Stimulated activated CD4-positive, alpha-beta T cell treated with anti-CD3 and anti-CD28 coated beads, Interleukin-2, amount 100 ng/mL, for 4 hours (primary cell): ENCODE results near the gene GPR82.
"Not testable (repeated sequence)": the region's sequence is repeated elsewhere in the genome, so short reads cannot be mapped to it uniquely, and the experiment has no call there.

Experiments used
- DNase-seq: peaks from one replicate; pipeline ENCODE4 v3.0.0-alpha.2; 2020; ENCODE audit warnings: low read depth

The GPR82 gene

DNA sequence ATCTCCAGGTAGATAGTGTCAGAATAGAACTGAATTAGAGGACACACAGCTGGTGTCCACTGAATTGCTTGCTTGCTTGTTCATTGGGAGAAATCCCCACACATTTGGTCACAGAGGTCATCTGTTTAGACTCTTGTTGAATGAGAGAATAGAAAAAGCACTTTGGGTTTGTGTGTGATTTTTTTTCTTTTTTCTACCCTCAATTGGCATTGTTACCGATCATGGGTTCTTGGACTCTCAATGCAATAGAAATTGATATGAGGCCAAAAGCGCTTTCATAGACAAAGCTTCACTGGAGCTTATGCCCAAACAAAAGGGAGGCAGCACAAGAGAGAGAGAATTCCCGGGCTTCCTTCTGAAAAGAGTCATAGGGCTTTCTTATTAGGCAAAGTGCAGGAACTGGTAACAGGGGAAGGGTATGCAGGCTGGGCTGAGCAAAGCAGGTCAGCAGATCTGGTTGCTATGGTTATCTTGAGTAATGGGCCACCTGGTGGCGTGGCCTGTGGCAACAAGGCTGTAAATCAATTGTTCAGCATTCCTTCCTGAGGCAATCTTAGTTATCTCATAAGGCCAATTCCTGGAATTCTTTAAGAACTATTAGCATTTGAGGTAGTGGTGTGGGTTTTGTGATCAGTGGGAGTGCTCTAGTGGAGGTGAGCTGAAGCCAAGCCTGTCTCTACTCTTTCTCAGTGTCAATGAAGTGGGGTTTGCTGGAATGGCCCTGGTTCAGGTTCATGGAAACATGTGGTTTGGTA, 5.3 kb upstream of the GPR82 start:
- no peak for DNase-seq

GRCh38 chrX:41719610-41720009, 4.4 kb upstream of the GPR82 start:
- not testable (repeated sequence) for DNase-seq

DNA sequence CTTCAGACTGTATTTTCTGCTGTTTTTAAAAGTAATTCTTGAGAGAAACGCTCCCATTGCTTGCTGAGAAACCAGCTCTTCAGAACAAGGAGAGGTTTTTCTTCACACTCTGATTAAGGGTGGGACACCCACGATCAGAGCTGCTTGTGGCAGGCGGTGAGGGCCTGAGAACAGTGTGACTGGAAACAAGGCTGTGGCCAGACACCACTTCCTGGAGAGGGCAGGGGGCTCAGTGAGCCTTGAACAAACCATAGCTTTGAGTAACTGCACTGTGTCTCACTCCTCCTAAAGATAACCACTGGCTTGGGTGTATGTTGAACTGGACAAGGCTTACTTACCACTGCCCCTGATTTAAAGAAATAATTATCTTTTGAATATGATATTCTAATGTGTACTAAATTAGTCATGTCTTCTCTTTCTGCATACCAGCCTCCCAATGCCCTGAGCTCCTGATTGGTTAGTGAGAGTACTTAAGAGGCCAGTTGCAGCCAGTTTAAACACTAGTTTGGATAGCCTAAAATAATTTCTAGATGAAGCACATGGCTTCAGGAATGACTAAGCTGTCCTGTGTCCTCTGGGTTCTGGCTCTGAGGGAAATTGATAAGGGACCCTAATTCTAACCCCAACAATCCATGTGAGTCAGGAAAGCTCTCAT, 3.7 kb upstream of the GPR82 start:
- DNase-seq = no peak

GRCh38 chrX:41721590-41721989, 2.4 kb upstream of the GPR82 start:
- no peak for DNase-seq

GRCh38 chrX:41722214-41722613, 1.8 kb upstream of the GPR82 start:
- no peak for DNase-seq

DNA sequence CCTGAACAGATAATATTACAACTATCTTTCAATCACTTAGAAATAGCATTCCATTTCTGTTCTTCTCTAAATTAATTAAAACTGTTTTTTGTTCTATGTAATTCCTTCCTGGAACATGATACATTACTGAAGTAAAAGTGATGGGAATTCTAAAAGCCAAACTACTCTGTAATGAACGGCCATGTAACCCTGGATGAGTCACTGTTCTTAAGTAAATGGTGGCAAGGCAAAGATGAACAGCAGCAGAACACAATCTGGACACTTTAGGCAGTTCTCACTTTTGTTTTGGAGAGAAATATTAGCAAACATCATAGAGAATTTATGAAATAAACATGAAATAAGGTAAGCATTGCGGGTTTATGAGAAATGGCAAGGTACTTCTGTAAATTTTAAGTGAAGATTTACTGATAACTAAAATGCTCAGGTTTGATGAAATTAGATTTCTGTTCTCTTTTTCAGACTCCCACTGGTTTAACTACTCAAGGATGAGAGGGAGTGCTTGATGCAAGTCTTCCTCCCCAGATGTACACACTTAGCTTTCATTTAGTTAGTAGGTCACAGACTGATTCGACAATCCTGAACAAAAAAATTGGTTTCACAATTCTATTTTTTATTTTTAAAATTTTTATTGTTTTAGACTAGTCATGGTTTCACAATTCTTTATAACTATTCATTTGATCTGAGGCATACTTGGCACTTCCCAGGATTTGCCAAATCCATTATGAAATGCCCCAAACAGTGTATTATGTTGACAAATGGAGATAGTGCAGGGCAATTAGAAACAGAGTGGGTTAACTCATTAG, 964 bp upstream of the GPR82 start:
- no peak for DNase-seq

- DNase-seq = no peak
These were observed 4.1 kb downstream of the GPR82 start for GRCh38 chrX:41728125-41728524.

GRCh38 chrX:41730081-41730480, 6.1 kb downstream of the GPR82 start:
- no peak for DNase-seq

DNA sequence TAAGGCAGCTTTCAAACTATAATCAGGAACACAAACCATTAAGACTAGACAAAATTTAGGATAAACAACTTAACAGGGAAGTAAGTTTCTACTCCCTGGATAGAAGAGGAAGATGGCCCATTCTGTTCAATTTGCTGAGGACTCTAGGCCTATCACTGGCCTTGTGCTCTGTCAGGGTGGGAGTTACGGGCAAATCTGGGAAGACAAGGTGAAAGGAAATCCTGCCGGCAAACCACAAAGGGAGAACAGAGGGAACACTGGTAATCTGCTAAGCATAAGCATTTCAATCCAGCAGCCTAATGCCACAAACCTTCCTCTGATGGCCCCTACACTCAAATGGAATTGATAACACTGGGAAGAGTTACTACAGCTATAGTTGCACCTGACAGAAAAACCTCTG, 8.3 kb downstream of the GPR82 start:
- no peak for DNase-seq

DNA sequence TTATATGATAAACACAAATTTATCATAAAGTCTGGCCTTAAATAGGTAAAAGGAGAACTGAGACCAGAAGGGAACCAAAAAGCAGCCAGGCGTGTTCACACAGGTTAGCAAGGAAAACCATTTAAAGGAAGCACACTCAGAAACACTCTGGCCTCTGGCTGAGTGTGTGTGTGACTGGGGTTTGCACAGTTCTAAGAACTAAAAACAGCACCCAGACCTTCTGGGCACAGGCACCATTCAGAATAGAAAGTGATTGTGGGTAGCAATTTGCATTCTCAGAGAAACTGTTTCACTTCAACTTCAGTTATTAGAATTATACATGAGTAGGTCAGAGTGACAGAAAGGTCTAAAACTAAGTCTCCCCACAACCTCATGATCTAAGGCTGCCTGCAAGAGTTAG, 10.0 kb downstream of the GPR82 start:
- DNase-seq = no peak

GRCh38 chrX:41734530-41734929, 10.5 kb downstream of the GPR82 start:
- DNase-seq = no peak

- no peak for DNase-seq
These were observed 13.1 kb downstream of the GPR82 start for GRCh38 chrX:41737065-41737464.

GRCh38 chrX:41739871-41740270, 15.9 kb downstream of the GPR82 start:
- no peak for DNase-seq

DNA sequence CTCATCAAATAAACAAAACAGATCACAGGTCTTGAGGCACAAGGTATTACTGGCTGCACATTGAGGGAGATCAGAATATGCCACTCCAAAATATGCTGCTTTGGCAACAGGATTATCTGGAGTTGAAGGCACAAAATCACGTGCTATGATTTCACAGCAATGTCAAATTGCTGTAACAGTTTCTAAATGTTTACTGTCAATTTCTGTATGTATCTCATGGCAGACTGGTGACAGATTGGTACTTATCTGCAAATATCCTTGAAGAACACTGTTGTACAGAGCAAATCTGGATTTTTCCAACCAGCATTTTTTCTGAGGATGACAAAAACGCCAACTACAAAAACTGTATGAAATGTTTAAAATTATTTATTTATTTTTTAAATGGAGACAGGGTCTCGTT, 26.7 kb downstream of the GPR82 start:
- DNase-seq = no peak

DNA sequence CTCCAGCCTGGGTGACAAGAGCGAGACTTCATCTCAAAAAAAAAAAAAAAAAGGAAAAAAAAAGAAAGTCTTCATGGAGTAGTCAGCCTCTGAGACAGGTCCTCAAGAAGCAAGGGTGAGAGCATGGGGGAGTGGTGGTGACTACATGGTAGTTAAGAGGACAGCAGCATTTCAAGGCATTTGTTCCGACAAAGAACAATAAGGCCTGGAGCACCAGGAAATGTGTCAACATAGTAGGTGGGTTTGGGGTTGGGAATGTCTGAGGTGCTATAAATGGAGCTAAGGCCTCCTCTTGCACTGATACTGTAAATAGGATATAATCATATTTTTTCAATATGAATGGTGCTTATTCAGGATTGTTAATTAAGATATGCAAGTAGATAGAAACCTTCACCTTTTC, 34.4 kb downstream of the GPR82 start:
- DNase-seq = no peak

- DNase-seq = no peak
These were observed 35.8 kb downstream of the GPR82 start for GRCh38 chrX:41759817-41760216.

- DNase-seq = no peak
These were observed 37.2 kb downstream of the GPR82 start for GRCh38 chrX:41761169-41761568.

DNA sequence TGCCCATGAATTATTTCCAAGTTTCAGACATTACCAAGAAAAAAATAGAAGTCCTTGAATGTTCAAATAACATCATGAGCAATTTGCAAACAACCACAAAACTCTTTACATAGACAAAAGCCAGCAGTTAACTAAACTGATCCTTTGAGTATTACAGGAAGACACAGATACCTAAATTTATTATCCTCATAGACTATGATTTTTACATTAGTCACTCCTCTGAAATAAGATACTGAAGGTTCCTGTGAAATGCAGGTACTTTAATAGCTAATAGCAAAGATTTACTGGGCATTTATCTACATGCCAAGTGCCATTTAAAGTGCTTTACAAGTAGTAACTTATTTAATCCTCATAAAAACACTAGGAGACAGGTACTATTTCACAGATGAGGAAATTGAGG, 37.7 kb downstream of the GPR82 start:
- no peak for DNase-seq

- DNase-seq = no peak
These were observed 55.1 kb downstream of the GPR82 start for GRCh38 chrX:41779030-41779564.
